GM21723 (cell line): Measurements from ENCODE around the gene MYL2.

ENCODE experiments used
- ATAC-seq: cut with Tn5 transposase; IDR thresholded peaks from one replicate; pipeline ENCODE4 v1.9.1; 2021; ENCODE audit warnings: mild to moderate bottlenecking, moderate library complexity; ENCODE audit not compliant: unreplicated experiment

Gene MYL2

DNA sequence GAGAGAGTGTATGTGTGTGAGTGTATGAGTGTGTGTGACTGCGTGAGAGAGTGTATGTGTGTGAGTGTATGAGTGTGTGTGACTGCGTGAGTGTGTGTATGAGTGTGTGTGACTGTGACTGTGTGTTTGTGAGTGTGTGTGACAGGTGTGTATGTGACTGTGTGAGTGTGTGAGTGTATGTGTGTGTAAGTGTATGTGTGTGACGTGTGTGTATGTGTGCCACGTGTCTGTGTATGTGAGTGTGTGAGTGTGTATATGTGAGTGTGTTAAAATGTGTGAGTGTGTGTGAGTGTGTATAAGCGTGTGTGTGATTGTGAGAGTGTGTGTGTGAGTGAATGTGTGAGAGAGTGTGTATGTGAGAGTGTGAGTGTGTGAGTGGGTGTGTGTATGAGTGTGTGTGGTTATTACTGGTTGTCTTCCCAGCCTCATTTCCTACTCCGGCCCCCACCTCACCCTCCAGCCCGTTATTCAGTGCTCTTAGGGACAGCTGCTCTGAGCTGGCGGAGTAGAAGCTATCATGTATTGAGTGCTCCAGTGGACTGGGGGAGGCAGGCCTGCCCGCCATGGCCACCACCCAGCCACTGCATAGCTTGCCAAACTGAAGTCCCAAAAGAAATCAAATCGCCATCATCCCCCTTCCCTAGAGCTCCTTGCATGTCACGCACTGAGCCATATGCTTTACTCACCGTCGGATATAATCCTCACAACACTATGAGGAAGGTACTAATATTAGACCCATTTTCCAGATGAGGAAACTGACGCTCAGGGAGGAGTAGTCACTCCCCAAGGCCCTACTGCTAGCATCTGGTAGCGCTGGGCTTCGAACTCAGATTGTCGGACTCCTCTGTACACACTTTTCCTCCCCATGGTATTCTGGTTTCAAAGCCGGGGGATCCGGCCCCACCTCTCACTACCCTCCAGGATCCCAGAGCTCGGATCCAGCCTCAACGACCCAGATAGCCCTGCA lies 10.3 kb upstream of the MYL2 start:
- no peak for ATAC-seq

DNA sequence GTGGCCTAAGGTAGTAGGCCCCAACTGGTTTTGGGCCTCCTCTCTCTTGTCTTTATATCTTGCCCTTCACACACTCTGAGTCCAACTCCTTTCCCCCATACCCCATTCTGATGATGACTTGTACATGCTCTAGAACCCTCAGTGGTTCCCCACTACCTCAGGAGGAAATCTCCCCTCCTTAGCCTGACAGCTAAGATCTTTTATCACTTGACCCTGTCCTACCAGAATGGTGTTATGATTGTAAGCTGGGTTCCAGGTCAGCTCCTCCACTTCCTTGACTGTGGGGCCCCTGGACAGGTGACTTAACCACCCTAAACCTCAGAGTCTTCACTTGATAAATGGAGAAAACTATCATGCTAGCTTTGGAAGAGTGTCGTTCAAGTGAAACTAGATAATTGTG lies 9.4 kb upstream of the MYL2 start:
- ATAC-seq = no peak

DNA sequence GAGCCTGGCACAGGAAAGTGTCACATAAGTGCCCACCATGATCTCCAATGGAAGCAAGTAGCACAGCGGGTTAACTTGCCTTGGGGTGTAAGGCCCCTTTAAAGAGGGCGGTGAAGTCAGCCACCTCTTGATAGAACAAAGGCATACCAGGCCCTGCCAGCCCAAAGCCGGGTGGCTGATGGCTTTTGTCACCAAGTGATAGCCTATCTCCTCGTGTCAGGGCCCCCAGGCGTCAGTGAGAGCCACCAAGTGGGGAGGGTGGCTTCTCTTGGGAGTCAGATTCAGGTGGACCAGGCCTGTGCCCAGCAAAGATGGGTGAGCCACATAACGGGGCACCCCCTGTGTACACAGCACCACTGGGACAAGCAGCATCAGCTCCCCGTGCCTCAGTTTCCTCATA lies 8.3 kb upstream of the MYL2 start:
- ATAC-seq = no peak

DNA sequence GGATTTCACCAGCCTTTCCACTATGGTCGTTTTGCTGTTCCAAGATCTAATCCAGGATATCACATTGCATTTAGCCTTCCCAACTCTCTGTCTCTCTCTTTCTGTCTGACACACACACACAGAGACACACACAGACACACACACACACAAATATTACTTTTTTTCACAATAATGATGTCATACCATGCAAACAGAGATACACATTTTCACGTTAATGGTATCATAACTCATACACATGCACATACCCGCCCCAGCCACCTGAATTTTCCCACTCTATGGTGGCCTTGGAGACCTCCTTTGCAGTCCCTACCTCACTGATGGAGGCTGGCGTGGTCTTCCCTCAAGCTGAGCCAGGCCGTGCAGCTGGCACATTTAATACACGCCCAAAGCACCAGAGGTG lies 7.2 kb upstream of the MYL2 start:
- no peak for ATAC-seq

DNA sequence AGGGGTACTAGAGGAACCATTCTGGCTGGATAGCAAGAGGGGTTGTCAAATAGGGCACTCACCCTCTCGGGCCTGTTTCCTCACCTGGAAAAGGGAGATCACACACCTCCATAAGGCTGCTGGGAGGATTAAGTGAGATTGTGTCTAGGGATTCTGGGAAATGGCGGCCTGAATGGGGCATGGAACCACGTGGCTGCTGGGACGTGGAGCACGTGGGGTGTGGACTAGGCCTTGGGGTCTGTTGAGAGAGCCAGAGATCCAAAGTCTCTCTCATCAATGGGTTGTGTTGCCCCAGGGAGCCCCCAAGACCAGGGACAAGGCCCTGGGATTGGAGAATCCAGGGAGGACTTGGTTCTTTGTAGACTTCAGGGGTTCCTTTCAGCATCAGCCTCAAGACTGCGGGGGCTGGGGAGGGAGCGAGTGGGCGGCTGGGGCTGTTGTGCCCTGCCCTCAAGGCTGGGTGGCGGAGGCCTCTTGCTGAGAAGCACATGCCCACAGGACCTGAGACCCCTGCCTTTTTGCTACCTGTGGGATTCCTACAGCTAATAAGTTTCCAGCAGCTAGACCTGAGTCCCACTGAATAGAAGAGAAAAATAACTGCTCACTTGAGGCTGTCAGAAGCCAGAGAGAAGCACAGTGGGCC lies 3.4 kb upstream of the MYL2 start:
- ATAC-seq = no peak

DNA sequence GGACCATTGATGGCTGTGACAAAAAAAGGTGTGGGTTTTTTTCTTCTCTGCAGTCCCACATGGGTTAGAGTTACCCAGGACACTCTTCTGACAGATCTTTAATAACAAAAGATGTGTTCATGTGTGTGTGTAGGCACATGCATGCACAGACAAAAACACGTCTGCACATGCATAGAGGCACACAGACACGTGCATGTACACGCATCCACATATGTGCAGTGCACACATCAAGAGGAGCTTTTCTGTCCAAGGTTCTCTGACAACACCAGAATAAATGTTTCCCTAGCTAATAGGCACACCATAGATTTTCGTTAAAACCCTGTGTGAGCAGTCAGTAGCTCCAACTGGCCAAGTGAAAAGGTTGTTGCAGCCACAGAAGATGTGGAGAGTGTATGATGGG lies 2.8 kb upstream of the MYL2 start:
- ATAC-seq = no peak

DNA sequence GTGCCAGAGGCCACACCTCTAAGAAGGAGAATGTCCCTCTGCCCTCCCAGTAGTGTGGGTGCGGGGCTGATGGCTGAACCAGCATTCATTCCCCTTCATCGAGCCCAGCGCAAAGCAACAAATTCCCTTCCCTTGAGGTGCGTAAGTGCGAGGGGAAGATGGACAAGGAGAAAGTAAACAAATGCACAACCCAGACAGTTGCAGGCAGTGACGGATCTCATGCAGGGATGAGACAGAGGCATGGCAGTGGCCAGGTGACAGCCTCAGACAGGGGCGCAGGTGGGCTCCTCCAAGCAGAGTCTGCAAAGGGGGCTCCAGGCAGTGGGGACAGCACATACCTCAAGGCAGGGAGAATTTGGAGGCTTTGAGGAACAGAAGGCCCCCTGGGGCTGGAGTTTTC lies 2.3 kb upstream of the MYL2 start:
- ATAC-seq = no peak

DNA sequence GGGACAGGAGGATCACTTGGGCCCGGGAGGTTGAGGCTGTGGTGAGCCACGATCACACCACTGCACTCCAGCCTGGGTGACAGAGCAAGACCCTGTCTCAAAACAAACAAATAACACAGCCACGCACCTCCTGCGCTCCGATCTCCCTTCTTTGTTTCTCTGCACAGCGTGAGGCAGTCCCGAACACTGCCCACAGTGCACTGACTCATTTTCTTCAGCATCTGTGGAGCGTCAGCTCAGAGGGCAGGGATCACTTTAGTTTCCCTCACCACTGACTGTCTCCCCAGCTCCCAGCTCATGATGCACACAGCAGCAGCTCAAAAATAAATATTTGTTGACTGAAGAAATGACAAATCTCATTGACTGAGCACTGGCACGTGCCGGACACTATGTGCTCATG lies 883 bp upstream of the MYL2 start:
- no peak for ATAC-seq

DNA sequence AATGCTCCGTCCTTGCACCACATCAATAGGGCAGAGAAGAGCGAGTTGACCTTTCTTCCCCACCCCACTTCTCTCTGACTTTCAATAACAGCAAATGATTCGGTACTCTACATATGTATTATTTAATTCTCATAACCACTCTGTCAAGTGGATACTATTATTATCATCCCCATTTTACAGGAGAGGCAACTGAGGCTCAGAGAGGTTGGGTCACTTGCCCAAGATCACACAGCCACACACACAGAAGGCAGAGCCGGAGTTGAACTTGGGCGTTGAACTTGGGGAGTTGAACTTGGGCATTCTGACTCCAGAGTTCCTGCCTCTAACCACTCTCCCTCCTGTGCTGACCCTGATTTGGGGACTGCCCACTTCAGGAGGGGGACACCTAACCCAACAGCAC lies 659 bp downstream of the MYL2 start:
- ATAC-seq = no peak

DNA sequence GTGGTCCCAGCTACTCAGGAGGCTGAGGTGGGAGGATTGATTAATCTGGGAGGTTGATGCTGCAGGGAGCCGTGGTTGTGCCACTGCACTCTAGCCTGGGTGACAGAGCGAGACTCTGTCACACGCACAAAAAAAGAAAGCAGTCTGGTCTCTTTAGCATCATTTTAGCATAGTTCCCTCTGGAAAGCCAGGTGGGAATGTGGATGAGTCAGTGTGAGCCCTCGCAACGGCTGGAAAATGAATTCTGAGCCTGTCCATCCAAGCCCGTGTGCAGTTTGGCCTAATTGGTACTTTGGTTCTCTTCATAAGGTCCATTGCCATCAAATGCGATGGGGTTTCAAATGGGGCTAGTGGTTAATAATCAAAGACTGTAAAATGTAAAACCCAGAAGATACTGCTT lies 2.4 kb downstream of the MYL2 start:
- no peak for ATAC-seq

DNA sequence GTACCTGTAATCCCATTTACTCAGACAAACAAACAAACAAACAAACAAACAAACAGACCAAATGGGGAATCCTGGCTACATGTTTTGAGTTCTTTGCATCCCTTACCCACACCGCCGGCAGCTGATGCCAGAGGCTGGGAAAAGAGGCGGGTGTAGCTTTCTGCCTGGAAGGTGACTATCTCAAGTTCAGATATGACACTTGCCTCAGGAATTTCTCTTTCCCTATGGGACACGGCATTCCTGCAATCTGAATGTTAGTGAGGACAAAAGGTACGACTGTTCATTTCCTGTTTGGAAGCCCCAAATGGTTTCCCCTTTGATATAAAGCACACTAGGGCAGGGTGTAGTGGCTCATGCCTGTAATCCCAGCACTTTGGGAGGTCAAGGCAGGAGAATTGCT lies 2.9 kb downstream of the MYL2 start:
- ATAC-seq = no peak

DNA sequence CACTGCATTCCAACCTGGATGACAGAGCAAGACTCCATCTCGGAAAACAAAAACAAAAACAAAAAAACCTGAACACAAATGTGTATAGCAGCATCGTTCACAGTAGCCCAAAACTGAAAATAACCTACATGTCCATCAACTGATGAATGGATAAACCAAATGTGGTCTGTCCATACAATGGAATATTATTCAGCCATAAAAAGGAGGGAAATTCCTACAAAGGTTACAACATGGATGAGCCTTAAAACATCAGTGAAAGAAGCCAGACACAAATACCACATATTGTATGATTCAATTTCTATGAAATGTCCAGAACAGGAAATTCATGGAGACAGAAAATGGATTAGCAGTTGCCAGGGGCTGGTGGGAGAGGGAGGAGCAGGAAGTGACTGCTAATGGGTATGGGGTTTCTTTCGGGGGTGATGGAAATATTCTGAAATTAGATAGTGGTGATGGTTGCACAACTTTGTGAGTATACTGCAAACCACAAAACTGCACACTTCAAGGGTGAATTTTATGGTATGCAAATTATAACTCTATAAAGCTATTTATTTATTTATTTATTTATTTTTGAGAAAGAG lies 4.0 kb downstream of the MYL2 start:
- ATAC-seq = no peak

DNA sequence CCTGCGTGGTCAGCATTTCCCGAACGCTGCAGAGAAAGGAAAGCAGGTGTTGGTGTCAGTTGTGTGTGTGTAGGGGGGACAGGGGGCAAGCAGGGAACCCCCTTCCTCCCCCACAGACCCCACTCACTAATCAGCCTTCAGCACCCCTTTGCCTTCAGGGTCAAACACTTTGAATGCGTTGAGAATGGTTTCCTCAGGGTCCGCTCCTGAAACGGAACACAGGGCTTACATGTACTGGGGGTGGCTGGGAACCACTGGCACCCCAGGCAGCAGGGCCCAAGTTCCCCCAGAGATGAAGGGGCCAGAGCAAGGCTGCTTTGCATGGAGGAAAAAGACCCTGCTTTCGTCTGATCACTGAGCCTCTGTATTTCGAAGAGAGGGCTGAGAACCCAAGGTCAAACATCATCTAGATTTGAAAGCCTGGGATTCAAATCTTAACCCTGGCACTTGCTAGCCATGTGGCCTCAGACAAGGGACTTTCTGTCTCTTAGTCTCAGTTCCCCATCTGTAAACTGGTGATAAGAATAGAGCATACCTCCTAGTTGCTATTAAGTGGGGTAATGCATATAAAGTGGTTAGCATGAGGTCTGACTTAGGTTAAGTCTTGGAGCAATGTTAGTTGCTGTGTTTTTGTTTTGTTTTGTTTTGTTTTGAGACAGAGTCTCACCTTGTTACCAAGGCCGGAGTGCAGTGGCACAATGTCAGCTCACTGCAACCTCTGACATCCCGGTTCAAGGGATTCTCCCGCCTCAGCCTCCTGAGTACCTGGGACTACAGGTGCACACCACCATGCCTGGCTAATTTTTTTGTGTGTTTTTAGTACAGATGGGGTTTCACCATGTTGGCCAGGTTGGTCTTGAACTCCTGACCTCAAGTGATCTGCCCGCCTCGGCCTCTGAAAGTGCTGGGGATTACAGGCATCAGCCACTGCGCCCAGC lies 7.0 kb downstream of the MYL2 start:
- peak; percentile 97 for ATAC-seq

DNA sequence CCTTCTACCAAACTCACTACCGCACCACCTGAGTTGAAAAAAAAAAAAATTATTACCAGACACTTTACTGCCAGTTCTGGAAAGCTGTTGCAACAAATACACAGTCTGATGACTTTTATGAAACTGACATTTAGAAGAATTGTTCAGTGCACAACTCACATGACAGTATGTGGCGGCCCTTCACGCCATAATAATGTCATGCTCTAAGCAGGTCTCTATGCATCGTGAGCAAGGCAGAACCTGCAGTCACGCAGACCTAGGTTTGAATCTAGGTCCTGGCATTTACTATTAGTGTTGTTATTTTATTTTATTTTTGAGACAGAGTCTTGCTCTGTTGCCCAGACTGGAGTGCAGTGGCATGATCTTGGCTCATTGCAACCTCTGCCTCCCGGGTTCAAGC lies 8.1 kb downstream of the MYL2 start:
- no peak for ATAC-seq

DNA sequence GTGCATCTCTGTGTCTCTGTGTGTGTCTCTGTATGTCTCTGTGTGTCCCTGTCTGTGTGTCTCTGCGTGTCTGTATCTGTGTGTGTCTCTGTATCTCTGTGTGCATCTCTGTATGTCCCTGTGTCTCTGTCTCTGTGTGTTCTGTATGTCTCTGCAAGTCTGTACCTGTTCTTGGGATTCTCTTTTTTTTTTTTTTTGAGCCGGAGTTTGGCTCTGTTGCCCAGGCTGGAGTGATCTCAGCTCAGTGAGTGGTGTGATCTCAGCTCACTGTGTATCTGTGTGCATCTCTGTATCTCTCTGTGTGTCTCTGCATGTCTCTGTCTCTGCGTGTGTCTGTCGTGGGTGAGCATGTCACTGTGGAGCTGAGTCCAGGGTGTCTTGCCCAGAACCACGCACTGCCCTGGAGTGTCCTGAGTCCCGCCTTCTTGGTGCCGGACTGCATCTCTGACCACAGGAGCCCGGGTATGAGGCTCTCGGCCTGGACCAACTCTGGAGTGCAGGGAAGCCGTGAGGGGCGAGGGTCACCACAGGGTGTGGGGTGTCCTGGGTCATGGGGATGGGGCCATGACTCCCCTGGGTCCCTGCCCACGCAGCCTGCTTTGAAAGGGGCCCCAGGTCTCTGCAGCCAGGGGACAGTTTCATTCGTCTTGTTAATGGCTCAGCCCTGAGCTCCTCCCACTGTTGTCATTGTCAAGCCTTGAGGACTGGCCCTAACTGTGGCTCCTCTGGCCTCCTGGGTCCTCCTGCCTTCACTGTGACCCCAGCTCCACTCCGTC lies 11.8 kb downstream of the MYL2 start:
- no peak for ATAC-seq

DNA sequence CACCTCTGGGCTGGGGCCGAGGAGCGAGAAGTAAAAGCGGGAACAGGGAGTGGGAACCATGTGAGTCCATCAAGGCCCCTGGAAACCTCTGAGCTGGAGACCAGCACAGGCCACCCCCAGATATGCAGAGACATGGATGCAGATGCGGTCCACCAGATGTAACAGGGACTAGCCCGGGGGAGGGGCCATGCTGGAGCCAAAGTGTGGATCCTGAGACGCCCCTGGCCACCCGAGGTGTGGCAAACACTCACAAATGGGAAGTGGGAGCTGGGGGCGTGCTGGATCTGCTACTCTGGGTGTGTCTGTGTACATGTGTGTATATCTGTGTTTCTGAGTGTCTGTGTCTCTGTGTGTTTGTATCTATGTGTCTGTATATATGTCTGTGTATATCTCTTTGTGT lies 12.8 kb downstream of the MYL2 start:
- no peak for ATAC-seq

DNA sequence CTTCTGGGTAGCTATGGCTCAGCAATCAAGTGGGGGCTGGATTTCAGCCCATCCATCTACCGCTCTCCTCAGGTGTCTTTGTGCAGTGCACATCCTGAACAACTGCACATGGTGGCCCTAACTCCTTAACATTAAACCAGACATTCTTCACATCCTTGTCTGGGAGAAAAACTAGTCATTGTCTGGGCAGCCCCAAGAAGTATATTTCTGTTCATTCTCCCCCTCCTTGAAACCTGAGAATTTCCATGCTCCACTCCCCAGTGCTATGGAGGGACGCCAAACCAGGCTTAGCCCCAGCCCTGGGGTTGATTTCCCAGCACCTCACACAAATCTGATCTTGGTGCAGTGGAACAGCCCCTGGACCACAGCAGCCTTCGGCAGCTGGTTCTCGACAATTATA lies 13.4 kb downstream of the MYL2 start:
- ATAC-seq = no peak

DNA sequence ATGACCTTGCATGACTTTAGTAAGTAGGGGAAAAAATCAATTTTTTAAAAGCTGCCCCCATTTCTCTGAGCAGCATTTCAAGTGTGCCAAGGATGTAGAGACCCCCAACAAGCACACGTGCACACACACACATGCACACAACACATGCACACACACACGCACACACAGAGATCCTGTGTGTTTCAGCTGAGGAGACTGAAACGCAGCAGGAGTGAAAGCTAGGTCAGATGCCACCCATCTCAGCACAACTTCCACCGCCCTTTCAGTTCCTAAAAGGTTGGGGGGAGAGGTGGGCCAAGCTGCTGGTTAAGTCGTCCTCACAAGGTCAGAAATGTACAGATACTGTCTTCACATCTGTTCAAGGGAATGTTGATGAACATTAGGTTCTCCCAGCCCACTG lies 13.9 kb downstream of the MYL2 start:
- ATAC-seq = no peak

DNA sequence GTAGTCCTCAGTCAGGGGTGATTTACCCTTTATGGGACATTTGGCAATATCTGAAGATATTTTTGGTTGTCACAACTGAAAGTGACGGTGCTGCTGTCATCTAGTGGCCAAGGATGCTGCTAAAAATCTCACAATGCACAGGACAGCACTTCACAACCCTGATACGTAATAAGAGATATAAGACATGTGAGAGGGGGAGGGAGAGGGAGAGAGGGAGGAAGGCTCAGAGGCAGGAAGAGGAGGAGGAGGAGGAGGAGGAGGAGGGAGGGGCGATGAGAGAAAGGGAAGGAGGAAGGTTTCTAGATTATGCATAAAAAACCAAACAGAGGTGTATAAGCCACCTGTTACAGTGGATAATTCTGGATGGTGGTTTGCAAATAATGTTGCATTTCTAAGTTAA lies 14.3 kb downstream of the MYL2 start:
- no peak for ATAC-seq

DNA sequence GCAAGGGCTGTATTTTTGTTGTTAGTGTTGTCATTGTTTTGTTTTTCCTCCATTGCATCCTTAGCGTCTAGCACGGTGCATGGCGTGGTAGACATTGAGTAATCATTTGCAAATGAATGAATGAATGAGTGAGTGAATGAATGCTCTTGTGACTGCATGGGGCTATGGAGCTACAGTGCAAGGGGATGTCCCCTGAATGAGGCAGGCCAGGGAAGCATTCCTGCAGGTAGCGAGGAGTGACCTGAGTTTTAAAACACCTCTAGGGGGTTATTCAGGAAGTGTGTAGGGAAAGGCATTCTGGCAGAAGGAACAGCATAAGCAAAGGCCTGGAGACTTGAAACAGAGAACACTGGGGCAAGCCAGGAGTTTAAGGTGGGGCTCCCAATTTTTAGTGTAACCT lies 16.9 kb downstream of the MYL2 start:
- no peak for ATAC-seq
